Thoracic aorta (tissue), 2 donors: ENCODE data around the gene TEAD1. TPM values are rescaled to one million over a fixed set of nuclear protein-coding genes. Genes with fewer than 3 reads are reported as not detected.

Experiments
- ATAC-seq: fragments of 150-250 bp; one replicate; pipeline ENCODE4 v1.8.0; 2017; ENCODE audit warnings: low read depth; ENCODE audit not compliant: insufficient number of reproducible peaks, low FRiP score
- DNase-seq: peaks from one replicate; pipeline ENCODE4 v3.0.0-alpha.2; 2020; ENCODE audit warnings: low spot score
- H3K27ac ChIP-seq, 2 donors: fragments of 200-600 bp; sonication (generic); 1 replicate in 1 of 2; 2 replicates in 1 of 2; pipeline ENCODE4 v1.5.1; 2016; ENCODE audit warnings: mild to moderate bottlenecking in 2 of 2, moderate library complexity in 2 of 2
- H3K27me3 ChIP-seq: fragments of 200-600 bp; sonication (generic); replicated peaks from 2 replicates; pipeline ENCODE4 v1.6.0; 2016; ENCODE audit warnings: mild to moderate bottlenecking; ENCODE audit not compliant: insufficient read depth
- H3K36me3 ChIP-seq: fragments of 200-600 bp; sonication (generic); one replicate; pipeline ENCODE4 v1.5.1; 2016
- H3K4me1 ChIP-seq, 2 donors: fragments of 200-600 bp; sonication (generic); 1 replicate in 1 of 2; 2 replicates in 1 of 2; pipeline versions ENCODE4 v1.5.1 to v1.6.0; 2016; ENCODE audit warnings: low read depth in 2 of 2, mild to moderate bottlenecking in 1 of 2; ENCODE audit not compliant: control insufficient read depth in 1 of 2
- H3K4me3 ChIP-seq: fragments of 200-600 bp; sonication (generic); 2 replicates; pipeline ENCODE4 v1.5.1; 2016; ENCODE audit warnings: mild to moderate bottlenecking
- H3K9me3 ChIP-seq: fragments of 200-600 bp; sonication (generic); 2 replicates; pipeline ENCODE4 v1.5.1; 2016
- total RNA-seq, 2 donors: library from RNA; depleted of rRNA; stranded (reverse); fragments of >200 nt; gene quantifications; one replicate each; pipeline versions ENCODE4 v1.1.0 to v1.2.3, GENCODE V29; 2016
- TF ChIP-seq, protein P1 (sequence below): fragments of 200-600 bp; sonication (generic); IDR thresholded peaks from one replicate; pipeline ENCODE4 v1.5.1; 2019; ENCODE audit warnings: antibody characterized with exemption

Gene TEAD1
- total RNA-seq, 2 donors from 2014 or later, result 57.3 to 164 TPM

GRCh38 chr11:12793506-12793905, 119.3 kb downstream of the TEAD1 start:
- Histone ChIP-seq H3K4me3 (no peak overlapping the region), H3K4me1 (peaks cover 3 to 49% of the 10 kb centered on the region in 2 donors), H3K9me3 (no peaks in the 10 kb centered on the region), H3K27me3 (no peaks in the 10 kb centered on the region), H3K27ac (no peak overlapping the region), H3K36me3 (no peaks in the 10 kb centered on the region)
- DNase-seq (no peak), ATAC-seq (no peak)
- TF ChIP-seq, protein P1, sequence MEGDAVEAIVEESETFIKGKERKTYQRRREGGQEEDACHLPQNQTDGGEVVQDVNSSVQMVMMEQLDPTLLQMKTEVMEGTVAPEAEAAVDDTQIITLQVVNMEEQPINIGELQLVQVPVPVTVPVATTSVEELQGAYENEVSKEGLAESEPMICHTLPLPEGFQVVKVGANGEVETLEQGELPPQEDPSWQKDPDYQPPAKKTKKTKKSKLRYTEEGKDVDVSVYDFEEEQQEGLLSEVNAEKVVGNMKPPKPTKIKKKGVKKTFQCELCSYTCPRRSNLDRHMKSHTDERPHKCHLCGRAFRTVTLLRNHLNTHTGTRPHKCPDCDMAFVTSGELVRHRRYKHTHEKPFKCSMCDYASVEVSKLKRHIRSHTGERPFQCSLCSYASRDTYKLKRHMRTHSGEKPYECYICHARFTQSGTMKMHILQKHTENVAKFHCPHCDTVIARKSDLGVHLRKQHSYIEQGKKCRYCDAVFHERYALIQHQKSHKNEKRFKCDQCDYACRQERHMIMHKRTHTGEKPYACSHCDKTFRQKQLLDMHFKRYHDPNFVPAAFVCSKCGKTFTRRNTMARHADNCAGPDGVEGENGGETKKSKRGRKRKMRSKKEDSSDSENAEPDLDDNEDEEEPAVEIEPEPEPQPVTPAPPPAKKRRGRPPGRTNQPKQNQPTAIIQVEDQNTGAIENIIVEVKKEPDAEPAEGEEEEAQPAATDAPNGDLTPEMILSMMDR, result no peak

GRCh38 chr11:12794576-12795230, 120.5 kb downstream of the TEAD1 start:
- DNase-seq, result no peak
- no peaks in the 10 kb centered on the region for H3K36me3 ChIP-seq
- TF ChIP-seq, protein P1, result no peak
- no peak for ATAC-seq
- H3K27ac ChIP-seq, result no peak overlapping the region
- no peaks in the 10 kb centered on the region for H3K27me3 ChIP-seq
- no peaks in the 10 kb centered on the region for H3K9me3 ChIP-seq
- H3K4me3 ChIP-seq, result no peak overlapping the region
- peaks cover 6 to 52% of the 10 kb centered on the region in 2 donors for H3K4me1 ChIP-seq

- Histone ChIP-seq H3K4me1 (peaks cover 8 to 46% of the 10 kb centered on the region in 2 donors), H3K9me3 (no peaks in the 10 kb centered on the region), H3K4me3 (no peak overlapping the region), H3K27ac (no peak overlapping the region), H3K27me3 (no peaks in the 10 kb centered on the region), H3K36me3 (no peaks in the 10 kb centered on the region)
- TF ChIP-seq, protein P1, result no peak
- DNase-seq (no peak), ATAC-seq (no peak)
Measured at GRCh38 chr11:12797996-12798395, 123.8 kb downstream of the TEAD1 start.

DNA sequence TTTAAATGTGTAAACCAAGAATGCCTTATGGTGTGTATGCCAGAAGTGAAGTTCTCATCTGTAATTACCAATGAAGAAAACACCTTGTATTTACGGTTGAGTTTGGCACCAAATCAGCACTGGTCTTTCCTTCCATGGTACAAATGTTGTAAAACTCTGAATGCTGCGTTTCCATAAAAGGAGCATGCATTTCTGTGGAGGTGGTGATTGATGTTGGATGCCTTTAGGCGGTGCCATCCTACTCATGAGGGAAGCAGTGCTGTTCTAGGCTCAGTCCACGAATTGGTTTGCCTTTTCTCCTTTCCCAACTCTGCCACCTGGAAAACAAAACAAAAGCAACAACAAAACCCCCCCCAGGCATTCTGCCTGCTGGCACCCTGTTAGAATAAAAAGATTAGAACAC, 124.4 kb downstream of the TEAD1 start:
- Histone ChIP-seq H3K36me3 (no peaks in the 10 kb centered on the region), H3K4me3 (no peak overlapping the region), H3K4me1 (peaks cover 8 to 47% of the 10 kb centered on the region in 2 donors), H3K27ac (no peak overlapping the region), H3K27me3 (no peaks in the 10 kb centered on the region), H3K9me3 (no peaks in the 10 kb centered on the region)
- DNase-seq, result no peak
- ATAC-seq, result no peak
- TF ChIP-seq, protein P1, result no peak

DNA sequence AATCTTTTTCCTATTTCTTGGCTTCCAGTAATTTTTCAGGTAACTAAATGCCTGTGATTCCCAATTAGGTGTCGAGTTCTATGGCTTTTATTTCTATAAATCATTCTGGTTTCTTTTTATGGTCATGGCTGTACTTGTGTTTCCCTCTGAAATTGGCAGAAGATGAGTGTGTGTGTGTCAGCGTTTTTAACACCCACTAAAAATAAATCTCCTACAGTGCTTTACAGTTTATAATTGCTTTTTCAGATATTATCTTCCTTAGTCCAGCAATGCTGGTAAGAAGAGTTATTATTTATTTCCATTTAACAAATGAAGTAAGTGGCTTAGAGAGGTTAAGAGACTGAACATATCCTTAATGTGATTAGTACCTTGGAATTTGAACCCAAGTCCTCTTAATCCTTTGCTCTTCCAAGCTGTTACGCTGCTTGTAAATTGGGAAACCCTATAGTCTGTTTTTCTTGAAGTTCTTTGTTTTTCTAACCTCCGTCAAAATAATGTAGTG, 125.2 kb downstream of the TEAD1 start:
- no peaks in the 10 kb centered on the region for H3K36me3 ChIP-seq
- no peak overlapping the region for H3K4me3 ChIP-seq
- no peak overlapping the region for H3K27ac ChIP-seq
- peaks cover 8 to 45% of the 10 kb centered on the region in 2 donors for H3K4me1 ChIP-seq
- DNase-seq, result no peak
- TF ChIP-seq, protein P1, result no peak
- H3K27me3 ChIP-seq, result no peaks in the 10 kb centered on the region
- ATAC-seq, result no peak
- no peaks in the 10 kb centered on the region for H3K9me3 ChIP-seq
